GM19099 (cell line): ENCODE measurements around the gene COG5.

Experiments
- POLR2A ChIP-seq: IDR thresholded peaks from 3 replicates; pipeline ENCODE4 v1.6.1; 2011; ENCODE audit warnings: low read depth; ENCODE audit not compliant: insufficient read length; ENCODE audit errors: extremely low read depth

The COG5 gene

GRCh38 chr7:107398161-107398560, 165.6 kb downstream of the COG5 start:
- TF ChIP-seq POLR2A, result no peak

GRCh38 chr7:107396990-107397389, 166.7 kb downstream of the COG5 start:
- TF ChIP-seq POLR2A, result no peak

GRCh38 chr7:107396081-107396480, 167.6 kb downstream of the COG5 start:
- TF ChIP-seq POLR2A, result no peak

GRCh38 chr7:107394831-107395230, 168.9 kb downstream of the COG5 start:
- TF ChIP-seq POLR2A, result no peak

DNA sequence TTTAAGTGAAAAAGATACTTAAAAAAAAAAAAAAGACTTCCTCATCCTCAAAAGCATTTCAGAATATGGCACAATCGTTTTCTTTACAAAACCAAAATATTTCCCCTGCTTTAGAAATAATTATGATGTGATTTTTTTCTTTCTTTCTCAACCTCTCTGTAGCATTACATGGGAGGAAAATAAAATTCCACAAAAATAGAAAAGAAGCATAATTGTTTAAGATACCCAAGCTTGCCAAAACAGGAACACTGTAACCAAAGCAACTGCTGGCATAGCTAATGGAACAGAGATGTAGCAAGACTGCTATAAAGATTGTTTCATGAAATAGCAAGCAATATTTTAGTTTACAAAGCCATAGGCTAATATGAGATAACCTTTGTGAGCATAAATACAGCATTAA, 169.4 kb downstream of the COG5 start:
- TF ChIP-seq POLR2A, result no peak

DNA sequence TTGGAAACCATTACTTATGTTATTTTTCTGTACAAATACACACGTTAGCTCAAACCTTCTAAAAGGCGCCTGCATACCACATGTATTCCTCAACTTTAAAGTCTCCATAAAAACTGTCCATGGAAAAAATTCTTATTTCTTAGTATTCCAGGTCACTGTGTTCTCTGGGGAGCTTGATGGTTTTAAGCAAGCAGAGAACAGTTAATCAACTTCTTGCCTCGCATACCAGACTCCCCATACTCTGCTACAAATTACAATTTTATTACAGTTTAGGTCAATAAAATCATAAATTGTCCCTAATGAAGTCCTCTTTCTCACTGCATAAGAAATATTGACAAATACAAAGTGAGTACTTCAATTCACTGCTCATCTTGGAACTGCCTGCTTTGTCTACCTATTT, 170.9 kb downstream of the COG5 start:
- no peak for TF ChIP-seq POLR2A

- no peak for TF ChIP-seq POLR2A
Observed at GRCh38 chr7:107390916-107391315, 172.8 kb downstream of the COG5 start.

DNA sequence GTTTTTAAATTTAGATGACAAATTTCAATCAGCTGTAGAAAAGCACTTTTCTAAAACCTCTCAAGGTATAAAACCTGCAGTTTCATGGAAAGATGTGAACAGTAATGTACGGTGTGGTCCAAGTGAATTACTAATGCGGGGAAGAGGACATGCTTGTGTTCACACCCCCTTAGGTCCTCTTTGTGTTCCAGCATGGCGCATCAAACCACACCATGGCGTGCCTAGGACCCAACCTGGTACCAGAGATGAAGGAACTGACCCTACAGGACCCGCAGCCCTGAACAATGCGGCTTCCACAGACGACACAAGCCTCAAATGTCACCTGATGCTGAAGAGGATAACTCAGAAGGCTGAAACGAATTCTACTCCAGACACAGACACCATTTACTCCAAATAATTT, 175.1 kb downstream of the COG5 start:
- TF ChIP-seq POLR2A, result no peak

DNA sequence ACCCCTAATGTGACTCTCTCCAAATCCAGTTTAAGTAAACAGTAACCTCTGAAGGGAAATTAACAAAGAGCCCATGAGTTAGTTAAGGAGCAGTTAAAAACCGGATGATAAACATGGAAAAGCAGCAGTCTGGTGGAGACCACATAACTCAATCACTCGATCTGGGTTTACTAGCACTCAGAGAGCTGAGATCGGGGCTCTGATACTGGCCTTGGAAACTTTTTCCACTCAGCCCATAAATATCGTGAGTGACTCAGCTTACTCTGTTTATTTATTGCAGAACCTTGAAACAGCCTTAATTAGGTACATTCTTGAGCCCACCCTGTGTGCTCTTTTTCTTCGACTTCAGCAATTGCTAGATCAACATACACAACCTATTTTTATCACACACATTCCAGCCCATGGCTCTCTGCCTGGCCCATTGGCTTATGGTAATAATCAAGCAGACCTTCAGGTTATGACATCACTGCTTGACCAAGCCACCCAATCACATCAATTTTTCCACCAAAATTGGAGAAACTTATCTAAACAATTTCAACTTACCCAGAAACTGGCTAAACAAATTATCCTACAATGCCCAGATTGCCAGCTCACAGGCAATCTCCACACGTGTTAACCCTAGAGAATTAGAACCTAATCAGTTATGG, 176.0 kb downstream of the COG5 start:
- no peak for TF ChIP-seq POLR2A

DNA sequence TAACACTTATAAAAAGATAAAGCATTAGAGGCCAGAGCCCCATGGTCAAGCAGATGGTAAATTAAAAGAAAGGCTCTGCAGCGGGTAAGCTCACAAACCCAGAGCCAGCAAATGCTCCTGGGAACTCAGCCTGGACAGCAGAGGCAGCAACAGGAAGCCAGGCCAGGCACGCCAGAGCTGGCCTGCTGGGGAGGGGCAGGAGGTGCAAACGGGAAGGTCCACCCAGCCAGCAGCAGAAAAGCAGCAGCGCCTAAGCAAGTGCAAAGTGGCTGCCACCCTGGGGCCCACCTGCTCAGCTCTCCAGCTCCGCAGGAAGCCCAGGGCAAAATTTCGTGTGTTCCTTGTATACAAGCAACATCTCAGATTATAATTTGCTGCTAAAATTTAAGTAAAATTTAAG, 176.6 kb downstream of the COG5 start:
- no peak for TF ChIP-seq POLR2A

DNA sequence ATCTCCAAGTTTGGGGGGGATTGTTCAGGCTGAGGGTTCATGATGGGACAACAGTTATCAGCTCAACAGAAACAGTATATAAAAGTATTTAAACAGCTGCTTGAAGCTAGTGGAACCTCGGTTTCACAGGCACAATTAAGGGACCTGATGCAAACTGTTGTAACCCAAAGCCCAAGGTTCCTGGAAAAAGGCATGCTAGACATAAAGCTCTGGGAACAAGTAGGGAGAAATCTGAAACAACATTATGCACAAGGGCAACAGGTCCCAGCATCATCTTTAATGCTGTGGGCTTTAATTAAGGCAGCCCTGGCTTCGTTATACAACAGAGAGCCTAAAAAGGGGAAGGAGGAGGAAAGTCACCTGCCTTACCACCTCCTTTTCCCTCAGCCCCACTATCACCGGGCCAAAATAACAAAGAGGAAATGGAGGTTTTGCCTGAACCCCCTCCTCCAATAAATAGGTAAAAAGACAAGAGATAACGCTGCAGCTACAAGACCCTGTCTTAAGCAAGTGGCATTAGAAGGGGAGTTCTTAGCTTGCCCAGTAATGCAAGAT, 177.1 kb downstream of the COG5 start:
- no peak for TF ChIP-seq POLR2A

- TF ChIP-seq POLR2A, result no peak
Observed at GRCh38 chr7:107384025-107384424, 179.7 kb downstream of the COG5 start.

GRCh38 chr7:107383203-107383602, 180.5 kb downstream of the COG5 start:
- no peak for TF ChIP-seq POLR2A

DNA sequence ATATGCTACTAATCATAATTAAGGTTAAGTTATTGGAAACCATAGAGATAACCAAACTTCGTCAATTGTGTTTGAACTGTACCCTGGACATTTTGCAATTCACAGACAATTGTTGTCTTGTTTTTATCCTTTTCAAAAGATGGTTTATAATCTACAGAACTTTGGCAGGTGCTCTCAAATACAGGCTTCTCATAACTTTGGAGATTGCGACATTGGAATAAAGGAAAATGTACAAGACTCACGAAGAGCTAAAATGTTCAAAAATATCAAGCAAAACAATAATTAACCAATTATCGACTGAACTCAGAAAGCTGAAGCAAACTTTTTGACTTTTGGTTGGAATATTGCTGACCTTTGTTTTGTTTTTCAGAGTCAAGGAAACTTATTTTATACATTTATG, 182.3 kb downstream of the COG5 start:
- no peak for TF ChIP-seq POLR2A

DNA sequence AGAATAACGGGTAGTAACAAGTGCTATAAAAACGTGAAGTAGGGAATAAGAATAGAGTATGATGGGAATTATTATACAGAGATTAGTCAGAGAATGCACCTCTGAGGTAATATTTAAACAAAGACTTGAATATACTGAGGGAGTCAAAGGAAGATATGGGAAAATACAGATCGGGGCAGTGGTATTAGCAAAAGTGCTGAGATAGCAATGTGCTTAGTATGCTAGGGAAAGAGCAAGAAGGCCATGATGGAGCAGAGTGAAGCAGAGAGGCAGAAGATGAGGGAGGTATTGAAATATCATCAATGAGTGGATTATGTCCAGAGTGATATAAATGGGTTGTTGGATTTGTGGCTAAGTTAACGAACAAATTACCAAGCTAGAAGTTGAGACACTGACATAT, 190.4 kb downstream of the COG5 start:
- no peak for TF ChIP-seq POLR2A

DNA sequence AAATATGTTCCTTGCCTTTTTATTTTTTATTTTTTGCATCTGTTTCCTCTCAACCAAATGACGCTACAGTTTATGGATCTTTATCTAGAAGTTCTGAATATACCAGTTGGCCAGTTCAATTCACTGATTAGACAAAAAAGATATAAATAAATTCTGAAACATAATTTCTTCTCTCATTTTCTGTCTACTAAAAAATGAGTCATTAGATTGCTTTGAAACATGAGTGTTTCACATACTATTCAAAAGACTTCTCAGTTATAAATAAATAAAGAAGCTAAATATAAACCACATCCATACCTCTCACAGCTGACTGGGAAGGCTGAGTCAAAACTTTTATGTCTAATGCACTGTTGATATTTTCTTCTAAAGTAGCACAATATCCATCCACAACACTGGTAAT, 191.4 kb downstream of the COG5 start:
- TF ChIP-seq POLR2A, result no peak

- TF ChIP-seq POLR2A, result no peak
Observed at GRCh38 chr7:107370816-107371215, 192.9 kb downstream of the COG5 start.

DNA sequence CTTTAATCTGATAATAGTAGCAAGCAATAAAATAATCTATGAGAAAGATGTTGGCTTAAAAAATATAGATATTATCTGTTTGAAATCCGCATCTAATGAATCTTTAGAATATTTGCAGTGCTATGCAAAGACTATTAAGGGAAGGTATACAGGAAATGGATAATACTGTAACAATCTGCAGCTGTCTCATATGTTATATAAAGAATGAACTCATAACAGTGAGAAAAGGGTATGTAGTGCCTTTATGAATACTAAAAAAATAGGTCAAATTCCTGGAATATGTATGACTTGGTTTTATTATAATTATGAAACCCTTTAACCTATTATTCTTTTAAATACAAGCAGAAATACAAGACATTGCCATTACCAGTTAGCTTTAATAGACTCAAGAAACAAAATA, 198.9 kb downstream of the COG5 start:
- TF ChIP-seq POLR2A, result no peak
